ENCODE measurements around the gene HNRNPLL.

DNA sequence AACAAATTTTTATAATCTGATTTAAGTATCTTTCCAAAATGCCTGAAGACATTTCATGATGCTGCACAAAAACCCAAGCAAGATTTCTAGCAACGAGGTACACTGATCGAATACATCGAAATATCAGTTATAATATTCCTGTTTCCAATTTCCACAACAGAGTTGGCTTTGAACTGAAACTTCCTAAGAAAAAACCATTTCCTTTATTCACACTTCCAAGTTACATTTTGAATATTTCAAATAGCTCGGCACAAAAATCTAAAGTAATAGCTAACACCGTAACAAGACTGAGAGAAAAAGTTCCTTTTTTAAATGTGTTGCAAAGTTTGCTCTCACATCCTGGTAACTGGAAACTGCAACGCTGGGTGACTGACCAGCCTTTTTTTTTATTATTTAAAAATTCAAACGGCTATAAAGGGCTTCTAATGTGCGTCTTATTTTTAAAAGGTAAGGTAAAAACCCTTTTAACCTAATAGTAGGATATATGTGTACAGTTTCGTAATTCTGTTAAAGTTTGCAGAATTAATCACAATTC is 1.7 kb downstream of the HNRNPLL start:
- TF ChIP-seq, protein P1, sequence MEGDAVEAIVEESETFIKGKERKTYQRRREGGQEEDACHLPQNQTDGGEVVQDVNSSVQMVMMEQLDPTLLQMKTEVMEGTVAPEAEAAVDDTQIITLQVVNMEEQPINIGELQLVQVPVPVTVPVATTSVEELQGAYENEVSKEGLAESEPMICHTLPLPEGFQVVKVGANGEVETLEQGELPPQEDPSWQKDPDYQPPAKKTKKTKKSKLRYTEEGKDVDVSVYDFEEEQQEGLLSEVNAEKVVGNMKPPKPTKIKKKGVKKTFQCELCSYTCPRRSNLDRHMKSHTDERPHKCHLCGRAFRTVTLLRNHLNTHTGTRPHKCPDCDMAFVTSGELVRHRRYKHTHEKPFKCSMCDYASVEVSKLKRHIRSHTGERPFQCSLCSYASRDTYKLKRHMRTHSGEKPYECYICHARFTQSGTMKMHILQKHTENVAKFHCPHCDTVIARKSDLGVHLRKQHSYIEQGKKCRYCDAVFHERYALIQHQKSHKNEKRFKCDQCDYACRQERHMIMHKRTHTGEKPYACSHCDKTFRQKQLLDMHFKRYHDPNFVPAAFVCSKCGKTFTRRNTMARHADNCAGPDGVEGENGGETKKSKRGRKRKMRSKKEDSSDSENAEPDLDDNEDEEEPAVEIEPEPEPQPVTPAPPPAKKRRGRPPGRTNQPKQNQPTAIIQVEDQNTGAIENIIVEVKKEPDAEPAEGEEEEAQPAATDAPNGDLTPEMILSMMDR (IDR thresholded peaks at IDR 0.05) = no peak
- TF ChIP-seq POLR2A (IDR thresholded peaks at IDR 0.05) = no peak

Measured in esophagus squamous epithelium (tissue), 4 donors.